22Rv1 (cell line): Measurements from ENCODE around the gene PRTFDC1.

ENCODE experiments used
- CTCF ChIP-seq: fragments of 450-650 bp; IDR thresholded peaks from 2 replicates; pipeline ENCODE4 v1.5.1; 2017; ENCODE audit warnings: mild to moderate bottlenecking
- ZFX ChIP-seq: fragments of 450-650 bp; IDR thresholded peaks from 2 replicates; pipeline ENCODE4 v1.6.1; 2017; ENCODE audit warnings: antibody characterized with exemption, borderline replicate concordance

- TF ChIP-seq CTCF (no peak), ZFX (no peak)
Measured at GRCh38 chr10:24889639-24890038, 62.8 kb downstream of the PRTFDC1 start.
